Measurements from ENCODE around the gene C11orf58.

The C11orf58 gene

GRCh38 chr11:16784666-16785065, 46.2 kb downstream of the C11orf58 start:
- no peak for TF ChIP-seq YY1 (IDR thresholded peaks at IDR 0.05; ENCODE audit: low read depth)
- no peak for TF ChIP-seq TAF1 (IDR thresholded peaks at IDR 0.05; ENCODE audit: low read depth)
- TF ChIP-seq CEBPB (IDR thresholded peaks at IDR 0.05): no peak
- TF ChIP-seq REST (IDR thresholded peaks at IDR 0.05; ENCODE audit: low read depth): no peak
- TF ChIP-seq CREB1 (IDR thresholded peaks at IDR 0.05; ENCODE audit: low read depth): no peak
- TF ChIP-seq USF1 (IDR thresholded peaks at IDR 0.05): no peak
- TF ChIP-seq EP300 (IDR thresholded peaks at IDR 0.05; ENCODE audit: borderline replicate concordance): no peak
- TF ChIP-seq NFIC (IDR thresholded peaks at IDR 0.05): no peak
- no peak for TF ChIP-seq ZBTB7A (IDR thresholded peaks at IDR 0.05; ENCODE audit: low read depth)
- no peak for TF ChIP-seq RAD21 (IDR thresholded peaks at IDR 0.05; ENCODE audit: low read depth)
- TF ChIP-seq MAX (IDR thresholded peaks at IDR 0.05): no peak
- no peak for TF ChIP-seq TEAD4 (IDR thresholded peaks at IDR 0.05)
- TF ChIP-seq TCF12 (IDR thresholded peaks at IDR 0.05; ENCODE audit: low read depth): no peak
- no peak for TF ChIP-seq EGR1 (IDR thresholded peaks at IDR 0.05)
- no peak for TF ChIP-seq FOXM1 (IDR thresholded peaks at IDR 0.05; ENCODE audit: borderline replicate concordance, low read depth)

GRCh38 chr11:16785520-16786128, 47.2 kb downstream of the C11orf58 start:
- TF ChIP-seq EP300 (IDR thresholded peaks at IDR 0.05; ENCODE audit: borderline replicate concordance): no peak
- TF ChIP-seq USF1 (IDR thresholded peaks at IDR 0.05): no peak
- TF ChIP-seq RAD21 (IDR thresholded peaks at IDR 0.05; ENCODE audit: low read depth): peak; percentile 90

GRCh38 chr11:16786131-16786530, 47.7 kb downstream of the C11orf58 start:
- TF ChIP-seq USF1 (IDR thresholded peaks at IDR 0.05) (no peak), NFIC (IDR thresholded peaks at IDR 0.05) (no peak), RAD21 (IDR thresholded peaks at IDR 0.05; ENCODE audit: low read depth) (no peak), FOXM1 (IDR thresholded peaks at IDR 0.05; ENCODE audit: borderline replicate concordance, low read depth) (no peak), MAX (IDR thresholded peaks at IDR 0.05) (no peak), TEAD4 (IDR thresholded peaks at IDR 0.05) (no peak), YY1 (IDR thresholded peaks at IDR 0.05; ENCODE audit: low read depth) (no peak), EGR1 (IDR thresholded peaks at IDR 0.05) (no peak), REST (IDR thresholded peaks at IDR 0.05; ENCODE audit: low read depth) (no peak), TCF12 (IDR thresholded peaks at IDR 0.05; ENCODE audit: low read depth) (no peak), CREB1 (IDR thresholded peaks at IDR 0.05; ENCODE audit: low read depth) (no peak), CEBPB (IDR thresholded peaks at IDR 0.05) (no peak), ZBTB7A (IDR thresholded peaks at IDR 0.05; ENCODE audit: low read depth) (no peak), EP300 (IDR thresholded peaks at IDR 0.05; ENCODE audit: borderline replicate concordance) (no peak), TAF1 (IDR thresholded peaks at IDR 0.05; ENCODE audit: low read depth) (no peak)

GRCh38 chr11:16787035-16787742, 48.7 kb downstream of the C11orf58 start:
- no peak for TF ChIP-seq EGR1 (IDR thresholded peaks at IDR 0.05)
- TF ChIP-seq EP300 (IDR thresholded peaks at IDR 0.05; ENCODE audit: borderline replicate concordance): no peak
- no peak for TF ChIP-seq FOXM1 (IDR thresholded peaks at IDR 0.05; ENCODE audit: borderline replicate concordance, low read depth)

- TF ChIP-seq FOXM1 (IDR thresholded peaks at IDR 0.05; ENCODE audit: borderline replicate concordance, low read depth): no peak
- peak; percentile 82 for TF ChIP-seq RAD21 (IDR thresholded peaks at IDR 0.05; ENCODE audit: low read depth)
Observed at GRCh38 chr11:16788141-16789062, 50.0 kb downstream of the C11orf58 start.
